SJCRH30 (cell line): Measurements from ENCODE around the gene STON2. TPM values are rescaled to one million over a fixed set of nuclear protein-coding genes. Genes with fewer than 3 reads are reported as not detected.

Source experiments
- DNase-seq, 2 experiments: peaks; one replicate each; pipeline ENCODE4 v3.0.0-alpha.2; 2015 to 2020
- H3K27ac ChIP-seq: fragments of 250-450 bp; sonication (Bioruptor Pico); 2 replicates; pipeline ENCODE4 v1.5.1; 2020; ENCODE audit warnings: mild to moderate bottlenecking, moderate library complexity
- H3K27me3 ChIP-seq: fragments of 250-450 bp; sonication (Bioruptor Pico); 2 replicates; pipeline ENCODE4 v1.5.1; 2020; ENCODE audit warnings: mild to moderate bottlenecking, moderate library complexity
- H3K36me3 ChIP-seq: fragments of 250-450 bp; sonication (Bioruptor Pico); 2 replicates; pipeline ENCODE4 v1.5.1; 2020; ENCODE audit warnings: mild to moderate bottlenecking, moderate library complexity
- H3K4me1 ChIP-seq: fragments of 250-450 bp; sonication (Bioruptor Pico); 2 replicates; pipeline ENCODE4 v1.5.1; 2020; ENCODE audit warnings: mild to moderate bottlenecking, moderate library complexity
- H3K4me3 ChIP-seq: fragments of 250-450 bp; sonication (Bioruptor Pico); 2 replicates; pipeline ENCODE4 v1.5.1; 2020; ENCODE audit warnings: mild to moderate bottlenecking, moderate library complexity
- H3K9me3 ChIP-seq: fragments of 250-450 bp; sonication (Bioruptor Pico); replicated peaks from 2 replicates; pipeline ENCODE4 v1.5.1; 2020; ENCODE audit warnings: mild to moderate bottlenecking, moderate library complexity
- total RNA-seq: library from RNA; depleted of rRNA; stranded (reverse); fragments of >200 nt; shearing (Covaris generic); gene quantifications from 2 replicates; pipeline ENCODE4 v1.2.3, GENCODE V29; 2014; rRNA removed

STON2 gene
- total RNA-seq, 1 experiment from 2014 or later = 26.2 TPM

DNA sequence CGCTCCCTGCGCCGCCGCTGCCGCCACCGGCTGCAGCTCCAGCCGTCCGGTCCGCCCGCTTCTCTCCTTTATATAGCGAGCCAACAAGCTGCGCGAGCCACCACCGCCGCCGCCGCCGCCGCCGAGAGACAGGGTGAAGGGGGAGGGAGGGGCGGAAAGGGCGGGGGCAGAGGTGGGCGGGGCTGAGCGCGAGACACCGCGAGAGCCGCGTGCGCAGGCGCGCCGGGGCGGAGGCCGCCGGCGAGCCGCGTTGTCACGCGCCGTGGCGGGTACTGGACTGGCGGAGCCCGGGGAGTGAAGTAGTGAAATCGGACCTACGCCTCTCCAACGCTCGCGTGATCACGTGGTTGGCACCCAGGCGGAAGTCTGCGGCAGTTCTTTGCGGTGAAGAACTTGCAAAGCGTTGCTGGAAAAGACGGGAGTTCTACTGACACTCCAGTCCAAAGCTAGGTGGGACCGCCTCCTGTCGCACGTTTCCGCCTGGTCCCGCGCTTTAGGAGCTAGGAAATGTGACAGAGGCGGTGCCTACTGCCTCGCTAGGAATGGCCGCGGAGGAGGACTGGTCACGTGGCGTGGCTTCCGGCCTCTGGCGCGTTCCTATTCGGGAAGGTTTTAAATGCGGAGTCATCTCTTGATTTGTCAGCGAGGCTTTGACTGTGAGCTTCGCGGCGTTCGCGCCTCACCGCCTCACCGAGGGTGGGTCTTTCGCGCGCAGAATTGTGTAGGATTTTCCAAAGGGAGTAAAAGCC is 179.1 kb downstream of the STON2 start, which contains the start of gene GTF2A1:
Gene GTF2A1, minus strand, starts transcription at position 130 of the 749 bp plus-strand sequence. CDS start 441 bp downstream, outside the sequence.
- Histone ChIP-seq H3K27ac (peak within 1 kb of the TSS; percentile 100), H3K4me3 (peak within 1 kb of the TSS; percentile 93), H3K9me3 (no peaks in the 10 kb centered on the region), H3K4me1 (peaks cover 15% of the 10 kb centered on the region), H3K27me3 (no peaks in the 10 kb centered on the region), H3K36me3 (peaks cover 2% of the 10 kb centered on the region)
- peak; percentile 94 for DNase-seq

DNA sequence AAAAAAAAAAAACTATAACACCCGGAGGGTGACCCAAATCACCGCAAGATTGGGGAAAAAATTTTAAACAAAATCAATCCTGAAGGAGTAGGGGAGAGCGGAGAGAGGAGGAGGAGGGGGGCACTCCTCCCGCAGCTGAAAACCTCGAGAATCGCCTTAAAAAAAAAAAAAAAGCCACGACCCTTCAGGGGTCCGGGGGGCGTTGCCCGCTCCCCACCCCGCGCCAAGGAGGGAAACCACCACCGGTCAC is 179.6 kb downstream of the STON2 start:
- peaks cover 15% of the 10 kb centered on the region for H3K4me1 ChIP-seq
- H3K36me3 ChIP-seq = peaks cover 7% of the 10 kb centered on the region
- H3K9me3 ChIP-seq = no peaks in the 10 kb centered on the region
- H3K27me3 ChIP-seq = no peaks in the 10 kb centered on the region
- peak overlapping the region; percentile 93 for H3K4me3 ChIP-seq
- peak overlapping the region; percentile 100 for H3K27ac ChIP-seq
- DNase-seq = no peak

DNA sequence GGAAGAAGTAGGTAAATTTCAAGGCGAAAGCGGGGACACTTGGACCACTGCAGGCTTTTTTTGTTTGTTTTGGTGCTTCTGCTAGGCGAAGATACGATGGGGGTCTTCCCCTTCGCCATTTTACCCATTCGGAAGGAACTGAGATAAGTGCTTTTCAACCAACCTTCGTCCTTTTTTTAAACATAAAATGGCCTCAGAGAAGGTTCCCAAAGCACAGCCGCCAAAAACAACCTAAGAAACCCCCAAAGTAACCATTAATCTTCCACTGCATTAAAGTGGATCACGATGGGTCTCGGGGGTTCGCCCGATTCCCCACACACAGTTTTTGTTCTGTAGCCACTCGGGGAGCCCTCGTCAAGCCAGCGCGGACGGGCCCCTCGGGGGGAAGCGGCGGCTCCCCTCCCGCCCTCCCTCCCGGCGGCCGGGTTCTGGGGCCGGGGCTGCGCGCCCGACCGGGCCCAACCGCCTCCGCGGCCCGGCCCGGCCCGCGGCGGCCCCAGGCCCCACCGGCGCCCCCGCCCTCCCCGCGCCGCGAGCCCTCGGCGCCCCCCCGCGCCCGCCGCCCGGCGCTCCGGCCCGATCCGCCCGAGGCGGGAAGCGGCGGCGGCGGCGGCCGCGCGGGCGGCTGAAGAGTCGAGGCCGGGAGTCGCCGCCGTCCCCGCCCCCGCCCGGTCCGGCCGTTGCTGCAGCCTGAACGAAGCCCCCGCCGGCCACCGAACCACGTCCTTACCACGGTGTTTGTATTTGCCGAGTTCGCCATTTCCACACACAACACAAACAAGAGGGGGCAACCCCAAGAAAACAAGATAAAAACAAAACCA is 180.2 kb downstream of the STON2 start:
- DNase-seq = peak; percentile 20 to 51
- Histone ChIP-seq H3K27ac (peak overlapping the region; percentile 100), H3K9me3 (no peaks in the 10 kb centered on the region)

DNA sequence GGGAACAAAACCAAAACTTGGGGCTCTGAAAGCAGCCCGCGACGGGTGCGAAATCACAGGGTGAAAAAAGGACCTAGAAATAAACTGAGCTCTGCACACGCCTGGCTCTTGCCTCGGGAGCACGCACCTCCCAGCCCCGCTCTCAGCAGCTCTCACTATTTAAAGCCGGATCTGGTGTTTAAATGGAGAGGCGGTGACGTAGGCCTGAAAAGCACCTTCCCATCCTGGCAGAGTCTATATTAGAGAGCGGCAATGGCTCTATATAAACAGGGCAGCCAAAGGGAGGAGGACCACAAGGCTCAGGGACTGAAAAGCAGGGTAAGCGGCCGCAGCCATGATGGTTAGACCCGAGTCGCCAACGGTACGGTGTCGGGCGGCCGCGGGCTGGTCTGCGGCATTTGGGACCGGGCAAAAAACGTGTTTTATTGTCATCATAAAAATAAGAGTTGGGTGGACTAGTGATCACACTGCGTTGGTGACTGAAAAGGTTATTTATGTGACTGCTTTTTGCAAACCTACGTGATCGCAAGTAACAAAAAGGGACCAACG is 180.8 kb downstream of the STON2 start:
- Histone ChIP-seq H3K27ac (peak overlapping the region; percentile 97), H3K27me3 (no peaks in the 10 kb centered on the region), H3K9me3 (no peaks in the 10 kb centered on the region), H3K4me3 (peak overlapping the region; percentile 93), H3K36me3 (peaks cover 17% of the 10 kb centered on the region), H3K4me1 (peaks cover 15% of the 10 kb centered on the region)
- DNase-seq = peak; percentile 94 to 97

More for the DNA sequence above, 180.2 kb downstream of the STON2 start:
- Histone ChIP-seq H3K4me3 (peak overlapping the region; percentile 93), H3K36me3 (peaks cover 12% of the 10 kb centered on the region), H3K27me3 (no peaks in the 10 kb centered on the region), H3K4me1 (peaks cover 15% of the 10 kb centered on the region)

DNA sequence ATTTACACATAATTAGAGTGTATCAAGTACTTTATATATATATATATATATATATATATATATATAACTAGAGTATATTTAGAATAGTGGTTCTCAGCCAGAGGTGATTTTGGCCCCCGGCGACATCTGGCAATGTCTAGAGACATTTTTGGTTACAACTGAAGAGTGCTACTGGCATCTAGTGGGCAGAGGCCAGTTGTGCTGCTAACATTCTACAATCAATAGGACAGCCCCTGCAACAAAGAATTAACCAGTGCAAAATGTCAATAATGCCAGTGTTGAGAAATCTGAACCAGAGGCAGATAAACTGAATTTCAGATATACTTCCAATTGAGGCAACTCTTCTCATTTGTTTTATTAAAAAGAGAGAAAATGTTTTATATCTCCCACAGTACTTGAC is 188.3 kb downstream of the STON2 start:
- Histone ChIP-seq H3K9me3 (no peaks in the 10 kb centered on the region), H3K4me1 (no peaks in the 10 kb centered on the region), H3K4me3 (no peak overlapping the region), H3K27me3 (no peaks in the 10 kb centered on the region), H3K36me3 (peaks cover 60% of the 10 kb centered on the region), H3K27ac (no peak overlapping the region)
- DNase-seq = no peak

Other genes with a start within 250 kb of the STON2 start
- gene GTF2A1, start 179.4 kb downstream of the STON2 start, total RNA-seq = 25.9 and 27.3 TPM in 2 replicates
- gene SEL1L, start 133.5 kb upstream of the STON2 start, total RNA-seq = 26.2 and 26.7 TPM in 2 replicates